Measurements from ENCODE around the gene SH3BP2. TPM values are rescaled to one million over a fixed set of nuclear protein-coding genes. Genes with fewer than 3 reads are reported as not detected.

Gene SH3BP2
- polyA plus RNA-seq, 3 donors from 2014 or later, result 12.6 to 71.0 (median 22.7) TPM

DNA sequence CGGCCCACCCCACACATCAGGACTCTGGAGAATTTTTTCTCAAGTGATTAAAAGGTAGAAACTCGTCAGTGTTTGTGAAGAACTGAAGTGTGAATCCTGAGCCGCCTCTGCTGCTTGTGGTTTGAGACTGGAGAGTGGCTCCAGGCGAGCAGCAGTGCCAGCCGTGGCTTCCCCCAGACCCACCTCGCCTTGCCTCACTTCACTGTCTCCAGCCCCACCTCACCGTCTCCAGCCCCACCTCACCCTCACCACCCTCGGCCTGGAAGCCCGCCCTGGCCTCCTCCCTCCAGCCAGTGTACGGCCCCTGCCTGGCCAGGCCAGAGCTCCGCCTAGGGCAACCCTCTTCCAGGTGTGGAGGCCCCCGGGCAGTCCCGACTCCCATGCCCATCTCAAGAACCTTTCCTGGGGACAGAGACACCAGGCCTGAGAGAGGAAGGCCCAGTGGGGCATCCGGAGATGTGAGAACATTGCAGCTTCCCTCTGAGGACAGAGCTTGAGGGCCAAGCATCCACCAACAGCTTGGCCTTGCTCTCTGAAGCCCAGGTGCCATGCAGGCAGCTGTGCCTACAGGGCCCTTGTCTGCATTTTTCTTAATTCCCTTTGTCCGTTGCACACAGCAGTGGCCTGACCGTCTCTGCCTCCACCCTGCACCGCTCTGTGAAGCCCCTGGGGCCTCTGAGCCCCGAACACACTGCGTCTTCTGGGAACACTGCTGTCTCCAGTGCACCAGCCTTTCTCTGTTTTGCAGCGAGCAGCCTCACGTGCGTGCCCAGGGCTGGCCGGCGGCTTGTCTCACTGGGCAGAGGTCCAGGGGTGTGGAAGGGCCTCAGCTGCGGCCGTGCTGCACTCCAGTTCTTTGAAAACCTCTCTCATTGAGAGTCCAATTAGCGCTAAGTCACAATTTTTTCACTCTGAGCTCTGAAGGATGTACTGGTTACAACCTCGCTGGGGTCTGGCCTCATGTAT, 13.8 kb downstream of the SH3BP2 start:
- no peak for DNase-seq
- Mint-ChIP-seq H3K9me3 (no peaks in the 10 kb centered on the region), H3K36me3 (peaks cover 0 to 3% (median 0%) of the 10 kb centered on the region in 3 donors), H3K27me3 (ENCODE audit: low read depth in 3 of 3) (peaks cover 0 to 2% (median 2%) of the 10 kb centered on the region in 3 donors), H3K4me1 (peaks cover 15 to 35% of the 10 kb centered on the region in 2 donors), H3K27ac (peak overlapping the region; percentile 7 to 64 (median 34)), H3K4me3 (peak overlapping the region in 4 of 5 donors; percentile 29 to 33 (median 32))

DNA sequence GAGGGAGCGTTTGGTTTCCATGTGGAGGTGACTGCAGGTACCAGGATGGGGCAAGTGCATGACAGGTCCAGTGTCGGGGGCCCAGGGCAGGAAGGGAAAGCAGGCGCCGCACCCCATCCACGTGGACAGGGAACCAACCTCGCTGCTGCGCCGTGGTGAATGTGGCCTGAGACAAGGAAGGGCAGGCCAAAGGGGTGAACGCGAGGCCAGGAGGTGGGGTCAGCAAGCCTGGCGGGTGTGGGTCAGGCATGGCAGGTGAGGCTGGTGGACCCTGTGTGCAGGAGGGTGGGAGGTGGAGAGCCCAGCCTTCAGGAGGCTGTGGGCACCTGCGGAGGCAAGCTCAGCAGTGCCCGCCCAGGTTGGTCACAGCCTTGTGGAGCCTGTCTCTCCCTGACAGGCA, 14.7 kb downstream of the SH3BP2 start:
- Mint-ChIP-seq H3K27ac (peak overlapping the region in 2 of 6 donors; percentile 37 to 40), H3K9me3 (no peaks in the 10 kb centered on the region), H3K27me3 (ENCODE audit: low read depth in 3 of 3) (peaks cover 0 to 7% (median 6%) of the 10 kb centered on the region in 3 donors), H3K4me1 (peaks cover 20 to 39% of the 10 kb centered on the region in 2 donors), H3K4me3 (peak overlapping the region in 1 of 5 donors; percentile 28), H3K36me3 (peaks cover 0 to 3% (median 0%) of the 10 kb centered on the region in 3 donors)
- DNase-seq, result no peak

DNA sequence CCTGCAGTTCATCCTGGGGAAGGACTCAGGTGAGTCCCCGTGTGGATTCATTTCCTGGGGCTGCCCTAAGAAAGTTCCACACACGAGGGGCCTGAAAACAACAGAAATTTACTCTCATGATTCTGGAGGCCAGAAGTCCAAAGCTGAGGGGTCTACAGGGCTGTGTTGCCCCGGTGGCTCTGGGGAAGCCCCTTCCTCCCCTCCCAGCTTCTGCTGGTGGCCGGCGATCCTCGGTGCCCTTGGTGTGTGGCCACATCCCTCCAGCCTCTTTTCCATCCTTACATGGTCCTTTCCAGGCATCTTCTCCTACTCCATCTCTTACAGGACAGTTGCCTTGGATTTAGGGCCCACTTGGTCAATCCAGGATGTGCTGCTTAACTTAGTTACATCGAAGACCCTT, 15.1 kb downstream of the SH3BP2 start:
- Mint-ChIP-seq H3K4me1 (peaks cover 21 to 43% of the 10 kb centered on the region in 2 donors), H3K9me3 (no peaks in the 10 kb centered on the region), H3K36me3 (peaks cover 0 to 3% (median 0%) of the 10 kb centered on the region in 3 donors), H3K4me3 (no peak overlapping the region), H3K27me3 (ENCODE audit: low read depth in 3 of 3) (peaks cover 3 to 11% (median 7%) of the 10 kb centered on the region in 3 donors), H3K27ac (peak overlapping the region in 1 of 6 donors; percentile 60)
- DNase-seq, result no peak

DNA sequence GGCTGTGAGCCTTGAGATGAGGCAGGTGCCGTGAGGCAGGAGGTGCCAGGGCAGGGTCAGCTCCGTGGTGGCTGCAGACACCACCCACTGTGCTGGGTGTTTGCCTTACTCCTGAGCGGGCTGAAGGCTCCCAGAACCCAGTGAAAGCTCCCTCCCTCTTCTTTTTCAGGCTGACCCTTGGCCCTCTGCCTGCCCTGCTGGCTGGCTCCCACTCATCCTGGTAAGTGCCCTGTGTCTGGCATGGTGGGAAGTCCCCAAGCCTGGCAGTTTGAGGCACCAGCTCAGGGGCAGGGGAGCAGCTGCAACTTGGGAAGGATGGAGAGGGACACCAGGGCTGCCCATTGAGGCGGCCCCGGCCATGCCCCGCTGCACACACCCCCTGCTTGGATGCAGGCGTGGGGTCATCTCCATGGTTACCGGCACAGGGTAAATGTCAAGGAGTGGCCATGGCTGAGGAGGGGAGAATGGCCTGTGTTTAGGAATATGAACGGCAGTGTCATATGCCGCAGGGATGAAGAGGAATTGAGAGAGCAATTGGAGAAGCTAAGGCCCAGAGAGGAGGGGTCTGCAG, 16.8 kb downstream of the SH3BP2 start:
- DNase-seq, result no peak
- peaks cover 0 to 6% (median 4%) of the 10 kb centered on the region in 3 donors for H3K36me3 Mint-ChIP-seq
- peaks cover 38 to 58% of the 10 kb centered on the region in 2 donors for H3K4me1 Mint-ChIP-seq
- H3K27ac Mint-ChIP-seq, result peak overlapping the region in 3 of 6 donors; percentile 62 to 77 (median 74)
- peak overlapping the region in 2 of 5 donors; percentile 14 to 68 for H3K4me3 Mint-ChIP-seq
- H3K27me3 Mint-ChIP-seq (ENCODE audit: low read depth in 3 of 3), result peaks cover 3 to 11% (median 7%) of the 10 kb centered on the region in 3 donors
- no peaks in the 10 kb centered on the region for H3K9me3 Mint-ChIP-seq

DNA sequence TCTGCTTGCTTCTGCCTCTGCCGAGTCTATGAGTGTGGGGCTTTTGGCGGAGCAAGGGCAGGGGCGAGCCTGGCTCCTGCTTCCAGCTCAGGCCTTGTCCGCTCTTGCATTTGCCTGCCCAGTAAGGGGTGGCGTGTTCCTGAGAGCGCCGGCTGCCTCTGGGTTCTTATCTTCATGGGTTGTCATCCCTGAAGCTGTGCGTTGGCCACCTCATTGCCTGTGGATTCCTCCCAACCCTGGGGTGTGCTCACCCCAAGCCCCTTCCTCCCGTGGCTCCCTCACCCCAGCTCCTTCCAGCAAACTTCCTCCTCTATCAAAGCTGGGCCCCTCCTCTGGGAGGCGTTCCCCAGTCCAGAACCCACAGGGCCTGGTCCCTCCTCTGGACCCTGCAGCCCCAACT, 17.5 kb downstream of the SH3BP2 start:
- peaks cover 45 to 63% of the 10 kb centered on the region in 2 donors for H3K4me1 Mint-ChIP-seq
- H3K4me3 Mint-ChIP-seq, result no peak overlapping the region
- no peak for DNase-seq
- H3K27me3 Mint-ChIP-seq (ENCODE audit: low read depth in 3 of 3), result peaks cover 3 to 11% (median 7%) of the 10 kb centered on the region in 3 donors
- H3K27ac Mint-ChIP-seq, result peak overlapping the region in 2 of 6 donors; percentile 13 to 29
- no peaks in the 10 kb centered on the region for H3K9me3 Mint-ChIP-seq
- peaks cover 0 to 6% (median 4%) of the 10 kb centered on the region in 3 donors for H3K36me3 Mint-ChIP-seq

DNA sequence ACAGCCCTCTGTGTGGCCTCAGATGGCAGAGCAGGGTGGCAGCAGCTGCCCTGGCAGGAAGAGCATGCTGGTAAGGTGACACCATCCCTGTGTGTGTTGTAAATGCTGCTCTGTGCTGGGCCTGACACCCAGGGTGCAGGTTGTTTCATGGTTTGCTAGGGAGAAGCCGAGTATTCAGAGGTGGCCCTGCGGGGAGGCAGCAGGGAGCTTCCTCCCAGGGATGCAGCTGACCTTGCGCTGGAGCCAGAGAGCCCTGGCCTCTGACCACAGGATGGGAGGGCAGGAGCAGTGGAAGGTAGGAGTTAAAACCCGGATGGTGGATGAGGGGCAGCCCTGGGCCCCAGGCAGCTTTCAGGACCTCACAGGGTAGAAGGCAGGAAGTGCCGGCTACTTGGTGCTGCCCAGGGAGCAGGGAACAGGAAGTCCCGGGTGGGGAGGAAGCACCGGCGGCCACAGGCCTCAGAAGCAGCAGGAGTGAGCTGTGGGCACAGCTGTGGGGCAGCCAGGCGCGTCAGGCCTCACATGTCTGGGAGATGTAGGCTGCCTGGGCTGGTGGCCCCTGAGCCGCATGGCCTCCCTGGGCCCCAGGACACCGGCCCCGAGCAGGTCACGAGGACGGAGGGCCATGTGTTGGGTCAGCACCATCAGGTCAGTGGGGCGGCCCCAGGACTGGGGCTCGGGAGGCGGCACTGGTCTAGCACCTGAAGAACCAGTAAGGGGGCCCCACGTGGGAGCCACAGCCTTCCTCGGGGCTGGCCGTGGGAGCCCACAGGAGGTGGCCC, 19.1 kb downstream of the SH3BP2 start:
- peak; percentile 81 to 83 (median 82) for DNase-seq
- Mint-ChIP-seq H3K4me3 (peak overlapping the region; percentile 87 to 99 (median 88)), H3K27ac (peak overlapping the region; percentile 85 to 99 (median 97)), H3K27me3 (ENCODE audit: low read depth in 3 of 3) (peaks cover 5 to 13% (median 5%) of the 10 kb centered on the region in 3 donors), H3K4me1 (peaks cover 56 to 63% of the 10 kb centered on the region in 2 donors), H3K9me3 (no peaks in the 10 kb centered on the region), H3K36me3 (peaks cover 8 to 14% (median 11%) of the 10 kb centered on the region in 3 donors)

DNA sequence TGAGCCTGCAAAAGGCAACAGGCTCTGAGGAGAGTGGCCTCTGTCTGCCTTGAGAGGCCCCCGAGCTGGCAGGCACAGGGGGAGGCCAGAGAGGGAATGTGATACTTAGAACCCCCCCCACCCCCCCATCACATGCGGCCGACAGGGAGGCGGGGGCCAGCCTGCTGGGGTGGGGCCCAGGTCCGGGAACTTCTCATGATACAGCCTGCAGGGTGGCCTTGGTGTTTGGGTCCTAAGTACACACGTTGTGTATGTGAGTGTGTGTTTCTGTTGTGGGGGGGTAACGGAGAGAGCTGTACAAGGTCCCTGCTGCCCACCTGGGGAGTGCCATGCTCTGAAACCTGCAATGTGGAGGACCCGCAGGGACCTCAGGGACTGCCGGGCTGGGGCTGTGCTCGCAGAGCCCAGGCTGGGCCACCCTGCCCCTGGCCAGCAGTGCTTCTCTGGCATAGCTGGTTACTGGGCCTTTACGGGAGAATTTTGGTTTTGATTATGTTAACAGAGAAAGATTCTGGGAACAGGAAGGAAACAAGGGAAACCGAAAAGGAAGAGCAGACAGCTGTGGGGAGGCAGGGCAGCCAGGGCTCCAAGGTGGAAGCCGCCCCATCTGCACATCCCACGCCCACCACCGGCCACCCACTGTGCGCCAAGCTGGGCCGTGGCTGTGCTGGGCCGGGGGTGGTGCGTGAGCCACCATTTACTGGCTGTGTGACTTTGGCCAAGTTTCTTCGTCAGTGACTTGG, 19.9 kb downstream of the SH3BP2 start:
- peak overlapping the region; percentile 87 to 99 (median 88) for H3K4me3 Mint-ChIP-seq
- peak overlapping the region; percentile 85 to 99 (median 97) for H3K27ac Mint-ChIP-seq

DNA sequence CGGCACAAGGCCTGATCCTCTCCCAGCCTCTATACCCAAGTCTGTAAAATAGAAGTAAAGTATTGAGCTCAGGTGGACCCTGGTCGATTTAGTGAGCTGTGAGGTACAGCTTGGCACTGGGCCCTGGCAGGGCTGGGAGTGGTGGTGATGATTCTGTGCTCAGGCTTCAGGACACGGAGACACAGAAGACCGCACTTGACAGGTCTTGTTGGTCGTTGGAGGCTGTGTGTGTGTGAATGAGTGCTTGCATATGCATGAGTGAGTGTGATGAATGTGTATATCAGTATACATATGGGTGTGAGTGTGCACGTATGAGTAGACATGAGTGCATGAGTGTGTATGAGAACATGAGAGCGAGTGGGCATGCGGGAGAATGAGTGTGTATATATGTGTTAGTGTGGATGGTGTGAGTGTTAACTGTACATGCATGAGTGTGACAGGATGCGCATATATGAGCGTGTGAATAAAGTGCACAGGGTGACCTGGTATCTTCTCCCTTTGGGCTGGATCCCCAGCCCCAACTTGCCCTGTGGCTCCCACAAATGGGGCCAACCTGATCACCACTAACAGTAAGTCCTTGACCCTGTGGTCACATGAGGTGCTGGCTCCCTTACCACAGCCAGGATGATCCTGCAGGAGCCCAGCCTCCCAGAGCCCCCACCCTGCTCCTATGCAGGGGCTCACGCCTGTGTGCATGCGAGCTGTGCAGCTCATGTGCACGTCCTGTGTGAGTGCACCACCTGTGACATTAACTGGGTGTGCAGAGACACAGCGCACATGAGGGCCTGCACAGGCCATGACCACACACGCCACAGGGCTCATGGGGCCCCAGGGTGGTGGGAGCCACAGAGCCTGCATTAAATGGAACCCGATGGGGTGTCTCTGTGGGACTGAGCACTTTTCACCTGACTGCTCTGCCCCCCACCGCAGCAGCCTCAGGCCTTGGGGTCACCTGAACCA, 20.8 kb downstream of the SH3BP2 start:
- peaks cover 5 to 18% (median 5%) of the 10 kb centered on the region in 3 donors for H3K27me3 Mint-ChIP-seq (ENCODE audit: low read depth in 3 of 3)
- no peaks in the 10 kb centered on the region for H3K9me3 Mint-ChIP-seq
- peak overlapping the region; percentile 87 to 99 (median 88) for H3K4me3 Mint-ChIP-seq
- peaks cover 58 to 64% of the 10 kb centered on the region in 2 donors for H3K4me1 Mint-ChIP-seq
- peak; percentile 41 to 62 (median 57) for DNase-seq
- peak overlapping the region; percentile 85 to 99 (median 88) for H3K27ac Mint-ChIP-seq
- H3K36me3 Mint-ChIP-seq, result peaks cover 10 to 14% (median 11%) of the 10 kb centered on the region in 3 donors

More for the DNA sequence above, 19.9 kb downstream of the SH3BP2 start:
- Mint-ChIP-seq H3K9me3 (no peaks in the 10 kb centered on the region), H3K4me1 (peaks cover 57 to 64% of the 10 kb centered on the region in 2 donors), H3K27me3 (ENCODE audit: low read depth in 3 of 3) (peaks cover 5 to 18% (median 5%) of the 10 kb centered on the region in 3 donors), H3K36me3 (peaks cover 10 to 14% (median 11%) of the 10 kb centered on the region in 3 donors)
- no peak for DNase-seq

DNA sequence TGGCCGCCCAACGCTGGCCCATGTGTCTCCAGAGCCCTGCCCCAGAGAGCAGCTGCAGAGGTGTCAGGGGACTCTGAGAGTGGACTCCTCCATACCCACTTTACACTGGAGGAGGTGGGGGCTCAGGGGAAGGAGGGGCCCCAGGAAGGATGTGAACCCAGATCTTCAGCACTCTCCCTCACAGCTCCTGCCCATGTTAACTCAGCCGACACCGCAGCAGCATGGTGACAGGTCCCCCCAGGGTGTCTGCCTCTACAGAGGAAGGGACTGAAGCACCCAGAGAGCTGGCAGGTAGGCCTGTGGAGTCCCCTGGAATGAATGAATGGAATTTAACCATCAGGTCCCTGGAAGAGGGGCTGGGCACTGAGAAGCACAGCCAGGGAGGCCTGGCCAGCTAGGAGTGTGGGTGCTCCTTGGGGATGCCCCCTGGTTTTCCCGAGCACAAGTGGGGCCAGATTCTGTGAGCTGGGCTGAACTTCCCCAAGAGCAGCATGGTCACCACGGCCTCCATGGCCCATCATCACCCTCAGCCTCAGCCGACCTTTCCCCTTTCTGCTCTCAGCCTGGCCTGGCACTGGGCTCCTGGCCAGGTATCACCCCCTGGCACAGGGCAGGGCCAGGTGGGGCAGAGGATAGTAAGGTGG, 21.9 kb downstream of the SH3BP2 start:
- peaks cover 10 to 14% (median 11%) of the 10 kb centered on the region in 3 donors for H3K36me3 Mint-ChIP-seq
- DNase-seq, result peak; percentile 74 to 77 (median 77)
- H3K27ac Mint-ChIP-seq, result peak overlapping the region; percentile 85 to 99 (median 88)
- H3K4me1 Mint-ChIP-seq, result peaks cover 69 to 74% of the 10 kb centered on the region in 2 donors
- no peaks in the 10 kb centered on the region for H3K9me3 Mint-ChIP-seq
- H3K27me3 Mint-ChIP-seq (ENCODE audit: low read depth in 3 of 3), result peaks cover 5 to 16% (median 5%) of the 10 kb centered on the region in 3 donors
- peak overlapping the region; percentile 87 to 99 (median 88) for H3K4me3 Mint-ChIP-seq

DNA sequence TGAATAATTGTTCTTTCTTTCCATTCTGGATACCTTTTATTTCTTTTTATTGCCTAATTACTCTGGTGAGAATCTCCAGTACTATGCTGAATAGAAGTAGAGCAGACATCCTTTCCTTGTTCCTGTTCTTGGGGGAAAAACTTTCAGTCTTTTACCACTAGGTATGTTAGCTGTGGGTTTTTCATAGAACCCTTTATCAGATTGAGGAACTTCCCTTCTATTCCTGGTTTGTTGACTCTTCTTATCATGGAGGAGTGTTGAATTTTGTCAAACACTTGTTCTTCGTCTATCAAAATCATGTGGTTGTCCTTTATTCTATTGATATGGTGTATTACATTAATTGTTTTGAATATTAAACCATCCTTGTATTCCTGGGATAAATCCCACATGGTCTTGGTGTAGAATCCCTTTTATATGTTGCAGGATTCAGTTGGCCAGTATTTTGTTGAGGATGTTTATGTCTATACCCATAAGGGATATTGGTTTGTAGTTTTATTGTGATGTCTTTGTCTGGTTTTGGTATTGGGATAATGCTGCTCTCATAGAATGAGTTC, 23.6 kb downstream of the SH3BP2 start:
- DNase-seq, result no peak
- Mint-ChIP-seq H3K9me3 (no peaks in the 10 kb centered on the region), H3K4me1 (peaks cover 77 to 79% of the 10 kb centered on the region in 2 donors), H3K36me3 (peaks cover 10 to 14% (median 11%) of the 10 kb centered on the region in 3 donors), H3K4me3 (peak overlapping the region; percentile 87 to 99 (median 88)), H3K27me3 (ENCODE audit: low read depth in 3 of 3) (peaks cover 5 to 16% (median 5%) of the 10 kb centered on the region in 3 donors), H3K27ac (peak overlapping the region; percentile 85 to 99 (median 89))

DNA sequence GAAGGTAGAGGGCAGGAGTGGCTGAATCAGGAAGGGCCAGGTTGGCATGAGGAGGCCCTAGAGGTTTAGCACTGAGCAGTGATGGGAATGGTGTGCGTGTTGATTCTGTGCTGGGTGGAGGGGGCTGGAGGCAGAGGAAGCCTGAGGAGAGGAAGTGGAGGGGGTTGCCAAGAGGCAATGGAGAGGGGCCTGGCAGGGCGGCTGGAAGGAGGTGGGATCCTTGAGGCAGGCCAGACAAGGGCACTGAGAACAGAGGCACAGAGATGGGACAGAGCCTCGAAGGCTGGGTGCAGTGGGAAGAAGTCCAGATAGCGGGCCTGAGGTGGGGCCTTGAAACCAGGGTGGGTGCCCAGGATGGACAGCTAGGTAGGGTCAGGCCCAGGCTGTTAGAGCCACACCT, 24.3 kb downstream of the SH3BP2 start:
- Mint-ChIP-seq H3K36me3 (peaks cover 10 to 14% (median 11%) of the 10 kb centered on the region in 3 donors), H3K4me1 (peaks cover 71 to 74% of the 10 kb centered on the region in 2 donors), H3K4me3 (peak overlapping the region; percentile 87 to 99 (median 88)), H3K27ac (peak overlapping the region; percentile 85 to 99 (median 89)), H3K9me3 (no peaks in the 10 kb centered on the region), H3K27me3 (ENCODE audit: low read depth in 3 of 3) (peaks cover under 1 to 11% (median 5%) of the 10 kb centered on the region in 3 donors)
- DNase-seq, result no peak
